Type B pancreatic cell (in vitro differentiated cells): Measurements from ENCODE around the gene DAPK2. TPM values are rescaled to one million over a fixed set of nuclear protein-coding genes. Genes with fewer than 3 reads are reported as not detected.

ENCODE experiments used
- DNase-seq: peaks from one replicate; pipeline ENCODE4 v3.0.0; 2021; ENCODE audit warnings: mixed read lengths; ENCODE audit not compliant: unreplicated experiment; ENCODE audit errors: extremely low spot score
- H3K27ac Mint-ChIP-seq: 2 replicates; pipeline ENCODE4 v1.8.0; 2021; ENCODE audit warnings: mild to moderate bottlenecking, mixed read lengths
- H3K27me3 Mint-ChIP-seq: 2 replicates; pipeline ENCODE4 v1.8.0; 2021; ENCODE audit warnings: mixed read lengths
- H3K36me3 Mint-ChIP-seq: 2 replicates; pipeline ENCODE4 v1.8.0; 2021; ENCODE audit warnings: mixed read lengths
- H3K4me1 Mint-ChIP-seq: one replicate; pipeline ENCODE4 v1.8.0; 2021; ENCODE audit warnings: mixed read lengths; ENCODE audit not compliant: unreplicated experiment
- H3K4me3 Mint-ChIP-seq: 2 replicates; pipeline ENCODE4 v1.8.0; 2021; ENCODE audit warnings: mild to moderate bottlenecking, mixed read lengths
- H3K9me3 Mint-ChIP-seq: 2 replicates; pipeline ENCODE4 v1.8.0; 2021; ENCODE audit warnings: mixed read lengths
- CTCF ChIP-seq: fragments of 200-600 bp; sonication (generic); conservative IDR thresholded peaks from 2 replicates; pipeline ENCODE4 v1.5.0; 2021; ENCODE audit warnings: antibody characterized with exemption, mild to moderate bottlenecking
- long read RNA-seq: library from polyadenylated mRNA; unstranded; transcript quantifications from one replicate; pipeline ENCODE4 v2.0.0, GENCODE V29; 2020
- total RNA-seq: library from RNA; stranded (reverse); gene quantifications from 2 replicates; pipeline ENCODE4 v1.2.1, GENCODE V29; 2021; ENCODE audit warnings: low replicate concordance

Gene DAPK2
- total RNA-seq, result 3.4 and 5.0 TPM in 2 replicates
- long read RNA-seq, partial matches to known transcripts, result 1 of 5 reads
- long read RNA-seq, other reads (novel, unspliced or antisense), result 1 of 5 reads

- Mint-ChIP-seq H3K9me3 (no peaks in the 10 kb centered on the region), H3K27ac (no peak within 1 kb of the TSS), H3K4me3 (peak within 1 kb of the TSS; percentile 86), H3K36me3 (no peaks in the 10 kb centered on the region), H3K27me3 (peaks cover 40% of the 10 kb centered on the region), H3K4me1 (peaks cover 17% of the 10 kb centered on the region)
- peak; percentile 77 for DNase-seq
- TF ChIP-seq CTCF, result peak; percentile 86
Measured at GRCh38 chr15:64046421-64047153, at the start of gene DAPK2. Gene DAPK2, minus strand, starts transcription at chr15:64046485. Its CDS starts 6,224 bp downstream, at chr15:64040261.

DNA sequence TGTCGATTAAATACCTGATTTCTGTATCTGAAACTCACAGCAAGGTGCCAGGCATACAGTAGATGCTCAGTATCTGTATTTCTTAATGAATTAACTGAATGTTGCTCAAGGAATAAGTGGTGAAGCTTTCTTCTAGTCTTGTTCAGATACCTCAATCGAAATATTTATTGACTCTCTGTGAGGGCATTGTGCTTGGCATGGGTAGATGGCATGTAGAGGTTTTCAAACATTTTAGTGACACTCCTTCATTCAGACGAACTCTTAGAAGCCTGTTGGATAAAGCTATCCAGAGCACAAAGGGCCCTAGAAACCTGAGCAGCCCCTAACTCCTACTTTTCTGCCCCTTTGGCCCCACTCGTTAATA lies 49.1 kb upstream of the DAPK2 start:
- Mint-ChIP-seq H3K4me3 (peak overlapping the region; percentile 99), H3K27ac (peak overlapping the region; percentile 94), H3K36me3 (peaks cover 12% of the 10 kb centered on the region), H3K9me3 (no peaks in the 10 kb centered on the region), H3K4me1 (peaks cover 39% of the 10 kb centered on the region), H3K27me3 (no peaks in the 10 kb centered on the region)
- DNase-seq, result no peak
- no peak for TF ChIP-seq CTCF

DNA sequence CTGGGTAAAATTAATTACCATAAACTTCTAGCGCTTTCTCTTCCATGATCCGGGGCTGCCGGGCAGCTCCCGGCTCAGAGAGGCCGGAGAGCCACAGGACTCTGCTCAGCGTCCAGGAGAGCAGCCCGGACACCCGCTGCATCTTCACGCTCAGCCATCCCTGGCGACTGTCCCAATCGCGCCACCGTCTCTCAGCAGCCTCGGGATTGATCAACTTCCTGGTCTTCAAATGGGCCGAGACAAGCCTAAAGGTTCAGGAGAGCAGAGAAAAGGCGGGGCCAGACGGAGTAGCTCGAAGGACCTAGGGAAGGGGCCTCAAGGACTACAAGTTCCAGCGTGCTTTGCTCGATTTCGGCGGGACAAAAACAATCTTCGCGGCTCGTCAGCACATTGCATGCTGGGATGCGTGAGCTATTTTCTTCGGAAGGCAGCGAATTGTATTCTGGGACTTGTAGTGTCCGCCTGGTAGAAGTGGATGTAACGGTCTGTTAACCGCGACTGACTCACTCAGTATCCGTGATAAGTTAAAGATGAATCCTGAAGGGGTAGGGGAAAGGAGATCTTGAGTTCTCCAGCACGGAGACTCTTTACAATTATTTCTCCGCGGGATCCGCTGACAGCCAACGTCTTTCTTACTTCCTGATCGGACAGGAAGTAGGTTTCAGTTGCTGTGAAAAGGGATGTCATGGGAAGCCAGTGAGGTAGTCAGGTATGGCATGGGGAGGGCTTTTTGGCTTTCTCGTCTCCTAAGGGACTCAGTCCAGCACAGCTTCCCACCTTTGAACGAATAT lies 47.5 kb upstream of the DAPK2 start, which contains the start of gene CIAO2A:
Gene CIAO2A, minus strand, starts transcription at position 212 of the 791 bp plus-strand sequence. Its CDS starts 70 bp downstream, at position 142.
- TF ChIP-seq CTCF, result no peak
- Mint-ChIP-seq H3K27me3 (no peaks in the 10 kb centered on the region), H3K27ac (peak within 1 kb of the TSS; percentile 98), H3K4me1 (peaks cover 46% of the 10 kb centered on the region), H3K36me3 (peaks cover 12% of the 10 kb centered on the region), H3K4me3 (peak within 1 kb of the TSS; percentile 99), H3K9me3 (no peaks in the 10 kb centered on the region)
- peak; percentile 91 for DNase-seq

GRCh38 chr15:64092864-64093626 lies 46.8 kb upstream of the DAPK2 start:
- TF ChIP-seq CTCF, result peak; percentile 20
- Mint-ChIP-seq H3K27me3 (no peaks in the 10 kb centered on the region), H3K4me1 (peaks cover 43% of the 10 kb centered on the region), H3K9me3 (no peaks in the 10 kb centered on the region), H3K27ac (peak overlapping the region; percentile 98), H3K4me3 (peak overlapping the region; percentile 99), H3K36me3 (peaks cover 13% of the 10 kb centered on the region)
- DNase-seq, result no peak

GRCh38 chr15:64092075-64092820 lies 46.0 kb upstream of the DAPK2 start:
- peak; percentile 18 for TF ChIP-seq CTCF
- Mint-ChIP-seq H3K9me3 (no peaks in the 10 kb centered on the region), H3K4me3 (peak overlapping the region; percentile 99), H3K27ac (peak overlapping the region; percentile 98), H3K27me3 (no peaks in the 10 kb centered on the region), H3K36me3 (peaks cover 17% of the 10 kb centered on the region), H3K4me1 (peaks cover 35% of the 10 kb centered on the region)
- DNase-seq, result no peak
